Neural crest cell (in vitro differentiated cells): ENCODE measurements around the gene USP10. TPM values are rescaled to one million over a fixed set of nuclear protein-coding genes. Genes with fewer than 3 reads are reported as not detected.
A peak's percentile ranks its signal among the peaks of the same experiment; 100 is the strongest.
"Not testable (repeated sequence)": the region's sequence is repeated elsewhere in the genome, so short reads cannot be mapped to it uniquely, and the experiment has no call there.

Source experiments
- DNase-seq: peaks from one replicate; pipeline ENCODE4 v3.0.0; 2021; ENCODE audit warnings: low read depth, mixed read lengths, low spot score
- H3K27ac Mint-ChIP-seq: one replicate; pipeline ENCODE4 v1.8.0; 2021; ENCODE audit warnings: mild to moderate bottlenecking, mixed read lengths; ENCODE audit not compliant: unreplicated experiment
- H3K27me3 Mint-ChIP-seq: 2 replicates; pipeline ENCODE4 v1.8.0; 2021; ENCODE audit warnings: low read depth, mild to moderate bottlenecking, mixed read lengths
- H3K36me3 Mint-ChIP-seq: 2 replicates; pipeline ENCODE4 v1.8.0; 2021; ENCODE audit warnings: low read depth, mild to moderate bottlenecking, mixed read lengths
- H3K4me1 Mint-ChIP-seq: 2 replicates; pipeline ENCODE4 v1.8.0; 2021; ENCODE audit warnings: mixed read lengths
- H3K4me3 Mint-ChIP-seq: one replicate; pipeline ENCODE4 v1.8.0; 2021; ENCODE audit warnings: mild to moderate bottlenecking, mixed read lengths
- H3K9me3 Mint-ChIP-seq: 2 replicates; pipeline ENCODE4 v1.8.0; 2021; ENCODE audit warnings: mixed read lengths
- CTCF ChIP-seq: fragments of 200-600 bp; sonication (generic); conservative IDR thresholded peaks from 2 replicates; pipeline ENCODE4 v1.5.0; 2021; ENCODE audit warnings: antibody characterized with exemption, mild to moderate bottlenecking
- total RNA-seq: library from RNA; stranded (reverse); gene quantifications from 2 replicates; pipeline ENCODE4 v1.2.1, GENCODE V29; 2021

USP10 gene
- total RNA-seq, 1 donor from 2014 or later, result 149 TPM

GRCh38 chr16:84729716-84730320 lies 30.0 kb downstream of the USP10 start:
- no peaks in the 10 kb centered on the region for H3K27me3 Mint-ChIP-seq
- no peak for TF ChIP-seq CTCF
- peaks cover 59% of the 10 kb centered on the region for H3K4me1 Mint-ChIP-seq
- H3K9me3 Mint-ChIP-seq, result no peaks in the 10 kb centered on the region
- no peak overlapping the region for H3K27ac Mint-ChIP-seq
- DNase-seq, result no peak
- peak overlapping the region; percentile 2 for H3K4me3 Mint-ChIP-seq
- no peaks in the 10 kb centered on the region for H3K36me3 Mint-ChIP-seq

GRCh38 chr16:84730406-84731106 lies 30.8 kb downstream of the USP10 start:
- Mint-ChIP-seq H3K9me3 (no peaks in the 10 kb centered on the region), H3K4me3 (peak overlapping the region; percentile 22), H3K36me3 (no peaks in the 10 kb centered on the region), H3K27ac (peak overlapping the region; percentile 7), H3K27me3 (no peaks in the 10 kb centered on the region), H3K4me1 (peaks cover 52% of the 10 kb centered on the region)
- no peak for DNase-seq
- TF ChIP-seq CTCF, result no peak

GRCh38 chr16:84732332-84732673 lies 32.5 kb downstream of the USP10 start:
- H3K27ac Mint-ChIP-seq, result not testable (repeated sequence)
- peaks cover 37% of the 10 kb centered on the region for H3K4me1 Mint-ChIP-seq

GRCh38 chr16:84732674-84733352 lies 33.0 kb downstream of the USP10 start:
- no peaks in the 10 kb centered on the region for H3K36me3 Mint-ChIP-seq
- no peaks in the 10 kb centered on the region for H3K9me3 Mint-ChIP-seq

More at GRCh38 chr16:84732332-84732673, 32.5 kb downstream of the USP10 start:
- not testable (repeated sequence) for H3K4me3 Mint-ChIP-seq, H3K27me3 Mint-ChIP-seq, H3K9me3 Mint-ChIP-seq, DNase-seq, H3K36me3 Mint-ChIP-seq

GRCh38 chr16:84735849-84736586 lies 36.2 kb downstream of the USP10 start:
- Mint-ChIP-seq H3K27me3 (no peaks in the 10 kb centered on the region), H3K4me1 (peaks cover 35% of the 10 kb centered on the region), H3K9me3 (no peaks in the 10 kb centered on the region), H3K4me3 (no peak overlapping the region), H3K27ac (no peak overlapping the region), H3K36me3 (no peaks in the 10 kb centered on the region)
- peak; percentile 19 for TF ChIP-seq CTCF
- no peak for DNase-seq

More at GRCh38 chr16:84732674-84733352, 33.0 kb downstream of the USP10 start:
- H3K27me3 Mint-ChIP-seq, result no peaks in the 10 kb centered on the region
- no peak overlapping the region for H3K27ac Mint-ChIP-seq
- no peak overlapping the region for H3K4me3 Mint-ChIP-seq
- TF ChIP-seq CTCF, result no peak
- DNase-seq, result no peak
- peaks cover 34% of the 10 kb centered on the region for H3K4me1 Mint-ChIP-seq
